Measurements from ENCODE around the gene ATIC.
"Not testable (repeated sequence)": the region's sequence is repeated elsewhere in the genome, so short reads cannot be mapped to it uniquely, and the experiment has no call there.

The ATIC gene

DNA sequence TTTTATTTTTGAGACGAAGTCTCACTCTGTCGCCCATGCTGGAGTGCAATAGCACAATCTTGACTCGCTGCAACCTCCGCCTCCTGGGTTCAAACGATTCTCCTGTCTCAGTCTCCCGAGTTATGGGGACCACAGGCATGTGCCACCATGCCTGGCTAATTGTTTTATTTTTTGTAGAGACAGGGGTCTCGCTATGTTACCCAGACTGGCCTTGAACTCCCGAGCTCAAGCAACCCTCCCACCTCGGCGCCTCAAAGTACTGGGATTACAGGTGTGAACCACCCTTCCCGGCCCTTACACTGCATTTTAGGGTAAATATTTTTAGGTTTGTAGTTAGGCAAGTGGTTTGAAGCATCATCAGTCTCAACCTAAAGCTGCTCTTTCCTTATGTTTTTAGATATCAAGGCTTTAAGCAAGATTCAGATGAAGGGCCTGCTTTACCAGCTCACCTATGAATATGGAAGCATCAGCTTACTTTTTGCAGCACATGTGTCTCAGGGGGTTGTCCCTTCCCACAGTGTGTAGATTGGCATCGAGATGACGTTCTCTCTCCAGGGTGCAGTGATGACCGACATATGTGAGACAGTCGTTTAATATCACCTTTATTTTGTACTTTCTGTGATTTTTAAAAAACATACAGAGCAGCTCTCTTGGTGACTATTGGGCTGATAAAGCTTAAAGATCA, 47.2 kb downstream of the ATIC start:
- Histone ChIP-seq H3K27me3 (ENCODE audit: control insufficient read depth in 5 of 5, insufficient read depth in 4 of 5, low read length in 5 of 5) (no peaks in the 10 kb centered on the region), H3K9me3 (ENCODE audit: control insufficient read depth in 5 of 5, low read length in 5 of 5) (no peaks in the 10 kb centered on the region), H3K36me3 (ENCODE audit: control insufficient read depth in 5 of 5, insufficient read depth in 5 of 5, low read length in 5 of 5) (peaks cover 0 to 35% (median 21%) of the 10 kb centered on the region in 5 donors), H3K27ac (ENCODE audit: low read depth, low read length) (no peak overlapping the region), H3K4me3 (ENCODE audit: low read depth in 1 of 5, low read length in 5 of 5) (no peak overlapping the region), H3K9ac (ENCODE audit: low read length in 5 of 5) (no peak overlapping the region), H3K4me1 (ENCODE audit: control insufficient read depth in 5 of 5, insufficient read depth in 5 of 5, low read length in 5 of 5) (no peaks in the 10 kb centered on the region)

DNA sequence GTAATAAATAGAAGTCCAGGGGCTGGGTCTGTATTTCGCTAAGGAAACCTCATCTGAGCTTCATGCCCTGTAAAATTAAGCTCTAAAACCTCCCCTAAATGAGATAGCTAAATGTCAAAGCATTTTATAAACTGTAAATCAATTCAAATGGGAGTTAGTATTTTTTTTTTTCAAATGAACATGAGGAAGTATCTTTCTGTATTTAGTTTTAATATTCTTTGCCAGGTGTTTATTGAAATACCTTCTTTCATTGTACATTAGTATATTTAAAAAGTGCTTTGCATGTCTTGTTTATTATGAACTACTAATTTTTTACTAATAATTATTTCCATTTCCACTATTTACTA, 47.7 kb downstream of the ATIC start:
- no peak overlapping the region for H3K9ac ChIP-seq (ENCODE audit: low read length in 5 of 5)
- H3K4me3 ChIP-seq (ENCODE audit: low read depth in 1 of 5, low read length in 5 of 5): no peak overlapping the region
- no peaks in the 10 kb centered on the region for H3K9me3 ChIP-seq (ENCODE audit: control insufficient read depth in 5 of 5, low read length in 5 of 5)
- H3K36me3 ChIP-seq (ENCODE audit: control insufficient read depth in 5 of 5, insufficient read depth in 5 of 5, low read length in 5 of 5): peaks cover 0 to 39% (median 26%) of the 10 kb centered on the region in 5 donors
- H3K27ac ChIP-seq (ENCODE audit: low read depth, low read length): no peak overlapping the region
- no peaks in the 10 kb centered on the region for H3K4me1 ChIP-seq (ENCODE audit: control insufficient read depth in 5 of 5, insufficient read depth in 5 of 5, low read length in 5 of 5)
- H3K27me3 ChIP-seq (ENCODE audit: control insufficient read depth in 5 of 5, insufficient read depth in 4 of 5, low read length in 5 of 5): no peaks in the 10 kb centered on the region

- H3K36me3 ChIP-seq (ENCODE audit: control insufficient read depth in 5 of 5, insufficient read depth in 5 of 5, low read length in 5 of 5): peaks cover 3 to 44% (median 32%) of the 10 kb centered on the region in 5 donors
- not testable (repeated sequence) for H3K9me3 ChIP-seq (ENCODE audit: control insufficient read depth in 5 of 5, low read length in 5 of 5); H3K9ac ChIP-seq (ENCODE audit: low read length in 5 of 5); H3K27me3 ChIP-seq (ENCODE audit: control insufficient read depth in 5 of 5, insufficient read depth in 4 of 5, low read length in 5 of 5); H3K27ac ChIP-seq (ENCODE audit: low read depth, low read length); H3K4me1 ChIP-seq (ENCODE audit: control insufficient read depth in 5 of 5, insufficient read depth in 5 of 5, low read length in 5 of 5); H3K4me3 ChIP-seq (ENCODE audit: low read depth in 1 of 5, low read length in 5 of 5)
These were observed 48.2 kb downstream of the ATIC start for GRCh38 chr2:215360059-215360458.

DNA sequence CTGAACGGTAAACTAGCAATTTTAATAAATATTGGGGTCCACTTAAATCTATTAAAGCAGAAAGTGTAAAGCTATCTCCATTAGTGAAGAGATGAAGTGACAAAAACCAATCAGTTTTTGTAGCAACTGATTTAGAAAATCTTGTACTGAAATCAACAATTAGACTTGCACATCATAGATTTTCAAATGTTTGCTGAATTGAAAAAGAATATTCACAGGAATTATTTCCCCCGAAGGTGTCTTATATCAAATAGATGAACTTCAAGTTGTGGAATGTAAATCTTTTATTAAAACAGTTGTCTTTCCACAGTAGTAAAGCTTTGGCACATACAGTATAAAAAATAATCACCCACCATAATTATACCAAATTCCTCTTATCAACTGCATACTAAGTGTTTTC, 48.7 kb downstream of the ATIC start:
- Histone ChIP-seq H3K9me3 (ENCODE audit: control insufficient read depth in 5 of 5, low read length in 5 of 5) (no peaks in the 10 kb centered on the region), H3K4me3 (ENCODE audit: low read depth in 1 of 5, low read length in 5 of 5) (no peak overlapping the region), H3K36me3 (ENCODE audit: control insufficient read depth in 5 of 5, insufficient read depth in 5 of 5, low read length in 5 of 5) (peaks cover 6 to 49% (median 36%) of the 10 kb centered on the region in 5 donors), H3K4me1 (ENCODE audit: control insufficient read depth in 5 of 5, insufficient read depth in 5 of 5, low read length in 5 of 5) (no peaks in the 10 kb centered on the region), H3K9ac (ENCODE audit: low read length in 5 of 5) (no peak overlapping the region), H3K27ac (ENCODE audit: low read depth, low read length) (no peak overlapping the region), H3K27me3 (ENCODE audit: control insufficient read depth in 5 of 5, insufficient read depth in 4 of 5, low read length in 5 of 5) (no peaks in the 10 kb centered on the region)

GRCh38 chr2:215361211-215361875, 49.5 kb downstream of the ATIC start:
- H3K4me3 ChIP-seq (ENCODE audit: low read depth in 1 of 5, low read length in 5 of 5): no peak overlapping the region
- no peaks in the 10 kb centered on the region for H3K27me3 ChIP-seq (ENCODE audit: control insufficient read depth in 5 of 5, insufficient read depth in 4 of 5, low read length in 5 of 5)
- H3K4me1 ChIP-seq (ENCODE audit: control insufficient read depth in 5 of 5, insufficient read depth in 5 of 5, low read length in 5 of 5): no peaks in the 10 kb centered on the region
- no peak overlapping the region for H3K27ac ChIP-seq (ENCODE audit: low read depth, low read length)
- H3K9me3 ChIP-seq (ENCODE audit: control insufficient read depth in 5 of 5, low read length in 5 of 5): no peaks in the 10 kb centered on the region
- H3K9ac ChIP-seq (ENCODE audit: low read length in 5 of 5): no peak overlapping the region
- peaks cover 6 to 49% (median 38%) of the 10 kb centered on the region in 5 donors for H3K36me3 ChIP-seq (ENCODE audit: control insufficient read depth in 5 of 5, insufficient read depth in 5 of 5, low read length in 5 of 5)

DNA sequence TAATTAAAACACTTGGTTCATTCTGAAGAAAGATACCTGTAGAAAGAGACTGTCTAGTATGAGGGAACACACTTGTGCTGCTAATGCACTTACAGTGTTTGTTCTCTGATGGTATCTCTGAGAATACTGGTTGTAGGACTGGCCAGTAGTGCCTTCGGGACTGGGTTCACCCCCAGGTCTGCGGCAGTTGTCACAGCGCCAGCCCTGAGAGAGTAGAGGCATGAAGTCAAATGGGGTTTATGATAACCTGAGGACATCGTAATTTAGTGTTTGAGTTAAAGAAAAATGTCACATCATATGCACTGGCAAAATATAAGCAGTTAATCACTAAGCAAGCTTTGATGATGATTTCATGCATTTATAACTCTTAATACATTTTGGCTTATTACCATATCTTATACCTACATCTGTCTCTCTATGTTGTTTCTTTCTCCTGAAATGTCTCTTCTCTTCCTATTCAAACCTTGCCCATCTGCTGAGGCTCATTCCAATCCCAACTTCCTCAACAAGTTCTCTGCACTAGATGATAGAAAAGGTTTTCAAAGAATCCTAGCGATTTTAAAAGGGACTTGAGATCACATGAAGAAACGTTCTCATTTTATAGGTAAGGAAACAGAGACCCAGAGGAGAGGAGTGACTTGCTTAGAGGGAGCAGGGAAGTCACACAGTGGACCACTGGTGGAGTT, 50.2 kb downstream of the ATIC start:
- H3K27ac ChIP-seq (ENCODE audit: low read depth, low read length): no peak overlapping the region
- no peaks in the 10 kb centered on the region for H3K9me3 ChIP-seq (ENCODE audit: control insufficient read depth in 5 of 5, low read length in 5 of 5)
- H3K9ac ChIP-seq (ENCODE audit: low read length in 5 of 5): no peak overlapping the region
- no peaks in the 10 kb centered on the region for H3K27me3 ChIP-seq (ENCODE audit: control insufficient read depth in 5 of 5, insufficient read depth in 4 of 5, low read length in 5 of 5)
- H3K36me3 ChIP-seq (ENCODE audit: control insufficient read depth in 5 of 5, insufficient read depth in 5 of 5, low read length in 5 of 5): peaks cover 6 to 49% (median 38%) of the 10 kb centered on the region in 5 donors
- no peaks in the 10 kb centered on the region for H3K4me1 ChIP-seq (ENCODE audit: control insufficient read depth in 5 of 5, insufficient read depth in 5 of 5, low read length in 5 of 5)
- H3K4me3 ChIP-seq (ENCODE audit: low read depth in 1 of 5, low read length in 5 of 5): no peak overlapping the region

GRCh38 chr2:215362562-215362904, 50.7 kb downstream of the ATIC start:
- H3K9me3 ChIP-seq (ENCODE audit: control insufficient read depth in 5 of 5, low read length in 5 of 5): no peaks in the 10 kb centered on the region
- H3K36me3 ChIP-seq (ENCODE audit: control insufficient read depth in 5 of 5, insufficient read depth in 5 of 5, low read length in 5 of 5): peaks cover 6 to 53% (median 39%) of the 10 kb centered on the region in 5 donors
- no peak overlapping the region for H3K9ac ChIP-seq (ENCODE audit: low read length in 5 of 5)
- H3K27me3 ChIP-seq (ENCODE audit: control insufficient read depth in 5 of 5, insufficient read depth in 4 of 5, low read length in 5 of 5): no peaks in the 10 kb centered on the region
- H3K4me1 ChIP-seq (ENCODE audit: control insufficient read depth in 5 of 5, insufficient read depth in 5 of 5, low read length in 5 of 5): no peaks in the 10 kb centered on the region
- H3K4me3 ChIP-seq (ENCODE audit: low read depth in 1 of 5, low read length in 5 of 5): no peak overlapping the region
- H3K27ac ChIP-seq (ENCODE audit: low read depth, low read length): no peak overlapping the region

GRCh38 chr2:215363039-215363438, 51.2 kb downstream of the ATIC start:
- Histone ChIP-seq H3K4me1 (ENCODE audit: control insufficient read depth in 5 of 5, insufficient read depth in 5 of 5, low read length in 5 of 5) (no peaks in the 10 kb centered on the region), H3K9me3 (ENCODE audit: control insufficient read depth in 5 of 5, low read length in 5 of 5) (no peaks in the 10 kb centered on the region), H3K27ac (ENCODE audit: low read depth, low read length) (no peak overlapping the region), H3K36me3 (ENCODE audit: control insufficient read depth in 5 of 5, insufficient read depth in 5 of 5, low read length in 5 of 5) (peaks cover 10 to 58% (median 44%) of the 10 kb centered on the region in 5 donors), H3K9ac (ENCODE audit: low read length in 5 of 5) (no peak overlapping the region), H3K4me3 (ENCODE audit: low read depth in 1 of 5, low read length in 5 of 5) (no peak overlapping the region), H3K27me3 (ENCODE audit: control insufficient read depth in 5 of 5, insufficient read depth in 4 of 5, low read length in 5 of 5) (no peaks in the 10 kb centered on the region)

DNA sequence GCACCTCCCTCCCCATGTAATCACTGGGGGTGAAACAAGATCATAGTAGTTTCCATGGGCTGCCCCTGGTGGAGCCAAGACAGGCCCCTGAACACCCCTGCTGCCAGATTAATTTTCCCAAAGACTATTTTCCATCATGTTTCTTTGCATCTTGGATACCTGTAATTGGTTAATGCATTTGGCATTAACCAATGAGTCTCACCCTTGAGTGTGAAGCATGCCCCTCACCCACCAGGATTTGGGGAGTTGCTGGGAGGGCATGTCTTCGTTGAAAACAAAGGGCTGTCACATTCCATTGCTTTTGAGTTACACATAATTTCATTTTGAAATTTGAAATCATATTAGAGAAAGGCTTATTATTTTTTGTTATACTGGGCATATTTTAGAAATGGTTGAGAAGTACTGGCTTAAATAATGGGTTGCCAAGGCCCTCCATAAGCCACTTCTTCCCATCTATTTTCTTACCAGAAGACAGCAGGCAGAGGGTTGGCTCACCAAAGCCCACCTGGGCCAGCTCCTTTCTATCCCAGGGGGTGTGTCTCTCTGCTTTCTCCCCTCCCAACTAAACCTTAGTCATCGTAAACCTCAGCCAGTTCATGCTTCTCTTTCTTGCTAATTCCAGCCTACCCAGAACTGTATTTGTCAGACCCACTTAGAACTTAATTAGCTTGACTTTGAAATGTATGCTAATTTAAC, 51.8 kb downstream of the ATIC start:
- Histone ChIP-seq H3K4me1 (ENCODE audit: control insufficient read depth in 5 of 5, insufficient read depth in 5 of 5, low read length in 5 of 5) (no peaks in the 10 kb centered on the region), H3K27me3 (ENCODE audit: control insufficient read depth in 5 of 5, insufficient read depth in 4 of 5, low read length in 5 of 5) (no peaks in the 10 kb centered on the region), H3K4me3 (ENCODE audit: low read depth in 1 of 5, low read length in 5 of 5) (no peak overlapping the region), H3K36me3 (ENCODE audit: control insufficient read depth in 5 of 5, insufficient read depth in 5 of 5, low read length in 5 of 5) (peaks cover 12 to 61% (median 46%) of the 10 kb centered on the region in 5 donors), H3K9ac (ENCODE audit: low read length in 5 of 5) (no peak overlapping the region), H3K27ac (ENCODE audit: low read depth, low read length) (no peak overlapping the region), H3K9me3 (ENCODE audit: control insufficient read depth in 5 of 5, low read length in 5 of 5) (no peaks in the 10 kb centered on the region)
